Measurements from ENCODE around the gene DOCK11.

DNA sequence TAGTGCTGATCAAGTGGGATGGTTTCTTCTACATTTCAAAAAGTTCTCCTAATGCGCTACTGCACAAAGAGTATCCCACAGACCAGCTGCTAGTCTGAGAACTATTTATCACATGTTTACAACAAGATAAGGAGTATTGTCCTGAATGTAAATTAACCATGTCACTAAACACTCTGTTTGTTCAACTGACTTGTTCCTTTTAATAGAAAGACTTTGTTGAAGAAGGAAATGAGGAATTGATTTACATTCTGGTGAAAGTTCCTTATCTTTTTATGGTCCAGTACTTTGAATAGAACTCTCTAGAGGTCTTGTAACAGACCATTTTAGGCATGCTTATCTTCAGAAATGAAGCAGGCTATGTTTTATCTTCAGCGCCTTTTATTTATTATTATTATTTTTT lies 164.5 kb downstream of the DOCK11 start:
- no peak for TF ChIP-seq EP300 (IDR thresholded peaks at IDR 0.05; ENCODE audit: low read depth)
- TF ChIP-seq, protein P1, sequence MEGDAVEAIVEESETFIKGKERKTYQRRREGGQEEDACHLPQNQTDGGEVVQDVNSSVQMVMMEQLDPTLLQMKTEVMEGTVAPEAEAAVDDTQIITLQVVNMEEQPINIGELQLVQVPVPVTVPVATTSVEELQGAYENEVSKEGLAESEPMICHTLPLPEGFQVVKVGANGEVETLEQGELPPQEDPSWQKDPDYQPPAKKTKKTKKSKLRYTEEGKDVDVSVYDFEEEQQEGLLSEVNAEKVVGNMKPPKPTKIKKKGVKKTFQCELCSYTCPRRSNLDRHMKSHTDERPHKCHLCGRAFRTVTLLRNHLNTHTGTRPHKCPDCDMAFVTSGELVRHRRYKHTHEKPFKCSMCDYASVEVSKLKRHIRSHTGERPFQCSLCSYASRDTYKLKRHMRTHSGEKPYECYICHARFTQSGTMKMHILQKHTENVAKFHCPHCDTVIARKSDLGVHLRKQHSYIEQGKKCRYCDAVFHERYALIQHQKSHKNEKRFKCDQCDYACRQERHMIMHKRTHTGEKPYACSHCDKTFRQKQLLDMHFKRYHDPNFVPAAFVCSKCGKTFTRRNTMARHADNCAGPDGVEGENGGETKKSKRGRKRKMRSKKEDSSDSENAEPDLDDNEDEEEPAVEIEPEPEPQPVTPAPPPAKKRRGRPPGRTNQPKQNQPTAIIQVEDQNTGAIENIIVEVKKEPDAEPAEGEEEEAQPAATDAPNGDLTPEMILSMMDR (IDR thresholded peaks at IDR 0.05): no peak
